ENCODE results near the gene ROS1.
A peak's percentile ranks its signal among the peaks of the same experiment; 100 is the strongest.
"Not testable (repeated sequence)": the region's sequence is repeated elsewhere in the genome, so short reads cannot be mapped to it uniquely, and the experiment has no call there.

Gene ROS1

DNA sequence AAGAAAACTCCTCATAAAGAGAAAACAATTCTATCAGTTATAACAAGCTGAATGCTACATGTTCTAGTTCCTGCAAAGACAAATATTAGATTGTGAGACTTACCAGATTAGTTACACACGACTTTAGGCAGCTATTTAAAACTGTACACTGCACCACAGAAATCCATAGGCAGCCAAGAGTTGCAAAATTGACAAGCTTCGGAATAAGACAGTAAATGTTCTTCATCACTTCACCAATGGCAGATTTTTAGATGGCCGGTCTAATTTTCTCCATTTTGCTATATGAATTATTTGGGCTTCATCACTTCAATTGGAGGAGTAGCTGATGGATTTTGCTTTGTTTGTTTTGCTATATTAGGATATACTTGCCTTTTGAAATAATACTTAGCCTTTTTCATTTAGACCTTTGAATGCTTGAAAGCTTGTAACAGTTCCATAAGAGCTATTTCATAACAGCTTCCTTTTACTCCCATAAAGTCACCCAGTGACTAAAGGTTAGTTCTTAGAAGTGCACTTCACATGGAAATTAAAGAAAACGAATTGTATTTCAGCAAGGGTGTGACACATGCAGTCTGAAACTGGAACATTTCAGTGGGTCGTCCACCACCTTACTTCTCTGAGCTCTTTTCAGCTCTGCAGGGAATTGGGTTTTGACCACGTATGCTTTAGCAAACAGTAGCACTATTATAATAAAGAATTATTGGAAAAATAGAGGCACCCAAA, at the start of gene ROS1:
TSS of gene ROS1 (minus strand) at position 512 of the 723 bp plus-strand sequence. CDS start at position 226, 286 bp downstream.
- DNase-seq (ENCODE audit: low spot score), result no peak

DNA sequence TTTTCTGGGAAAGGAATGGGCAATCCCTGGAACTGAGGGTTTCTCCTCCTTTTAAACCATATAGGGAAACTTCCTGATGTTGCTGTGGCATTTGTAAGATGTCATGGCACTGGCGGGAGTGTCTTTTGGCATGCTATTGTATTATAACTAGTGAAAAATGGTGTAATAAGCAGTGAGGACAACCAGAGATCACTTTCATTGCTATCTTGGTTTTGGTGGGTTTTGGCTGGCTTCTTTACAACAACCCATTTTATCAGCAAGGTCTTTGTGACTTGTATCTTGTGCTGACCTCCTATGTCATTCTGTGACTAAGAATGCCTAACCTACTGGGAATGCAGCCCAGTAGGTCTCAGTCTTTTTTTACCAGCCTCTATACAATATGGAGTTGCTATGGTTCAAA, 47.7 kb upstream of the ROS1 start:
- DNase-seq (ENCODE audit: low spot score), result no peak

DNA sequence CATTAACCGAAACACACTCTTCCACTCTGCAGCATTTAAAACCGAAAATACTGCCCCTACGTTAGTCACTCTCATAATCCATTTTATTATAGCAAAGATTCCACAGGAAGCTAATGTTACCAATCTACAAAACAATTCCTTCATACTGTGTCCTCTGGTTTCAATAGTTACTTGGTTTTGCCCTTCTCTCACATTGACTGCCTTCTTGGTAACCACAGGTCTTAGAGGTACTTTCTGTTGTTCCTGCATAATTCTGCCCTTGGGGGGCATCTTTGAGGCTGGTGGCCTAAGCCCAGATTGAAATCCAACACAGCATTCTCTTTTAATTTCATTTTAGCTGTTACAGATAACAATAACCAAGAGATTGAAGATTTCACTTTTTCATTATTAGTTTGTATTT, 46.9 kb upstream of the ROS1 start:
- no peak for DNase-seq (ENCODE audit: low spot score)

DNA sequence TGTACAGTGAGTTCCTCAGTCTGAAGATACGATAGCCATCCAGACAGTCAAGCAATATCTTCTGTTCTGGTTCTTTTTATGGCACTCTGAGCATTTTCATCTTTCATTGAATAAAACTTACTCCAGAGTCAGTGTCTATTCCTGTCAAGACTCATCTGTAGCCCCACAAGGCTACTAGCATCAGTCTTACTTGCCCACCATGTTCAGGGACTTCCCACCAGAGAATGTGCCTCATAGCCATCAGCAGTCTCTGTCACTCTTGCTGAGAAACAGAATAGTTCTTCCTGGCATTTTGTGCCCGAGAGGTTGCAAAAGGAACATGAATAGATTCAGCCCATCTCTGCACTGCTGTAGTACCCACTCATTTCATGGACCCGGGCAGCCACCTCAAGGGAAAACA, 44.0 kb upstream of the ROS1 start:
- no peak for DNase-seq (ENCODE audit: low spot score)

DNA sequence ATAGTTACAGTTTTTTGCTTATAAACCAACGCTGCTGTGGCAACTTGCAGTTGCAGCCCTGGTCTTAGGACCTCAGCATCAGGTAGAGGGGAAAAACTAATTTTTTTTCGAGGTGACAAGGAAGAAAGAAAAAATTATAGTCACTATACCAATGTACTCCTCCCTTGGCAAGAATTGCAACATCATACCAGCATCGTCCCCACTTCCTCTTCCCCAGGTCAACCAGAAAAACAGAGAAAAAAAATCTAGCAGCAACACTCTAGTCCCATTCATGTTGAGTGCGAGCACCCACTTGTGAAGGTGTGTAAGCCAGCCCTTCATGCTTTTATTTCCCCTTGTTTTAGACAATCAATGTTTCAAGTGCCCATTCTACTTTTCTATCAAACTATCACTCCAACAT, 43.6 kb upstream of the ROS1 start:
- no peak for DNase-seq (ENCODE audit: low spot score)

DNA sequence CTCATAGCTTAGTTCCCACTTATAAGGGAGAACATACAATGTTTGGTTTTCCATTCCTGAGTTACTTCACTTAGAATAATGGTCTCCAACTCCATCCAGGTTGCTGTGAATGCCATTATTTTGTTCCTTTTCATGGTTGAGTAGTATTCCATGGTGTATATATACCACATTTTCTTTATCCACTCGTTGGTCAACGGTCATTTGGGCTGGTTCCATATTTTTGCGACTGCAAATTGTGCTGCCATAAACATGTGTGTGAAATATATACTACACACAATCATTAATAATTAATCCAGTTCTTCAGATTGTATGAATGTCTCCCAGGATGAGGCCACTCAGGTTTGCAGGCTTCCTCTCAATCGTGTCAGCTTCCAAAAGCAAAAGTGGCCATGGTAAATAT, 42.8 kb upstream of the ROS1 start:
- not testable (repeated sequence) for DNase-seq (ENCODE audit: low spot score)

DNA sequence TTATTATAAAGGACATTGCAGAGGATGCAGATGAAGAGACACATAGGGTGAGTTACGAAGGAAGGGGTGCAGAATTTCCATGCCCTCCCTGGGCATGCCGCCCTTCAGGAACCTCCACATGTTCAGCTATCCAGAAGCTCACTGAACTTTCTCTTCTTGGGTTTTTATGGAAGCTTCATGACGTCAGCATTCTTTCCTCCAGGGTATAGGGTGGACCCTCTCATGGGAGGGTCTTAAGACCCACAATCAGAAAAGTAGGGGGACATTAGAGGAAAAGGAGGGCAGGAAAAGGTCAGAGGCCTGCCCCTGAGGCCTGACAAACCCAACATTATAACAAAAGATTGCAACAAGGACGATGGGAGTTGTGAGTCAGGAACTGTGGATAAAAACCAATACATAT, 42.1 kb upstream of the ROS1 start:
- no peak for DNase-seq (ENCODE audit: low spot score)

DNA sequence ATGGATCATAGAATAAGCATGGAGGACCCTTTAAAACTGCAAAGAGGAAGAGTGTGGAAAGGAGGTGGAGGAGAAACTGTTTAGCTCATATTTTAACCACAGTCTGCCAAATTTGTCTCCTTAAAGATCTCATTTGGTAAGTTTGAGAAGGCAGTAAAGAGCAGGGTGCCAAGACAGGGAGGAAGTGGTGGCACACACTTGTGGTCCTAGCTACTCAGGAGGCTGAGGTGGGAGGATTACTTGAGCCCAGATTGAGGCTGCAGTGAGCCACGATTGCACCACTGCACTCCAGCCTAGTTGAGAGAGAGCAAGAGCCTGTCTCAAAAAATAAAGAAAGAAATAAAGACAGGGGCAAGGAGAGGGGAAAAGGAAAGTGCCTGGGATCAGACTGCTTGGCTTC, 39.9 kb upstream of the ROS1 start:
- no peak for DNase-seq (ENCODE audit: low spot score)

DNA sequence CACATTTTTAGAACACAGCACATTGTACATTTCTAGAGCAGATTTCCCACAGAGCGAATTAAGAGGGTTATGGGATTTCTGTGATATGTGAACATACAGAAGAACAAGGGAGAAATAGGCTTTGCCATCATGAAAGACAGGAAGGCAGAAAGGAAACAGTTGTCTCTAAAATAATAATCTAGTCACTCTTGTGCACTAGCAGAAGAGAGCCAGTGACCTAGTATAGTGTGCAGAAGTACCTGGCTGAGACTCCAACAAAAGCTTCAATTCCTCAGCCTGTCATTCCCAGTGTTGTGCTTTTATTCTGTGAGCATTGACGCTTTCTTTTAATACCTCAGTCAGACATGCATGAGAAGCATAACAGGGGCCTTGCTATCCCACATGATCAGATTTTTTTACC, 39.0 kb upstream of the ROS1 start:
- DNase-seq (ENCODE audit: low spot score), result no peak

DNA sequence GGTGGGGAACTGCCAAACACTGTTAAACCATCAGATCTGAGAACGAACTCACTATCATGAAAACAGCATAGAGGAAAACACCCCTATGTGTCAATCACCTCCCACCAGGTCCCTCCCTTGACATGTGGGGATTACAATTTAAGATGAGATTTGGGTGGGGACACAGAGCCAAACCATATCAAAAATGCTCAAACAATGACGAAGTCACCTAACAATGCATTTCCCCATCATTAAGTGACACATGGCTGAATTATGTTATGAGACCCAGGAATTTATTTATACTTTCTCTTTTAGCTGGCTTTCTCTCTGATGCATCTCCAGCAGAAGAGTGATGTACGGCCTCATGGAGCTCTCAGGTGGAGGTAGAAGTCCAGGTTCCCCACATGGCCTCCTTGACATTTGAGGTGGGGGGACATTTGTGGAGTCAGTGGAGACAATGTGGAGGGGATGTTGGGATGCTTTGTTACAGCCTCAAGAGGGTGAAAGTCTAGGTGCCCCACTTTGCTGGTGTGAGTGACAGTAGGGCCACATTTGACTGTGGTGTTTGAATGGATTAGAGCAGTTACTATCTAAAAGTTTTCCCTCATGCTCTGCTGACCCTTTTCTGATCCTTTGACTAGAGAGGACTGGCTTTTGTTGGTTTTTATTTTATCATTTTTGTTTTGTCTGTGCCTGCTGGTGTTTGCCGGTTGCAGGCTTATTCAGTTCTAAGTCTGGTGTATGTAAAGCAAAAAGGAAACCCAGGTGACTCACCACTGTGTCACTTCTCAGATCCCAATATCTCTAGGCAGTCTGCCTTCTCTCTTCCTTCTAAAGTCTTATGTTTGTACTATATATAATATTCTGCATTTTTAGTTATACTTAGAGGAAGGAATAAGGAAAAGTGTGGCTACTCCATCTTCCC, 38.3 kb upstream of the ROS1 start:
- DNase-seq (ENCODE audit: low spot score), result no peak

DNA sequence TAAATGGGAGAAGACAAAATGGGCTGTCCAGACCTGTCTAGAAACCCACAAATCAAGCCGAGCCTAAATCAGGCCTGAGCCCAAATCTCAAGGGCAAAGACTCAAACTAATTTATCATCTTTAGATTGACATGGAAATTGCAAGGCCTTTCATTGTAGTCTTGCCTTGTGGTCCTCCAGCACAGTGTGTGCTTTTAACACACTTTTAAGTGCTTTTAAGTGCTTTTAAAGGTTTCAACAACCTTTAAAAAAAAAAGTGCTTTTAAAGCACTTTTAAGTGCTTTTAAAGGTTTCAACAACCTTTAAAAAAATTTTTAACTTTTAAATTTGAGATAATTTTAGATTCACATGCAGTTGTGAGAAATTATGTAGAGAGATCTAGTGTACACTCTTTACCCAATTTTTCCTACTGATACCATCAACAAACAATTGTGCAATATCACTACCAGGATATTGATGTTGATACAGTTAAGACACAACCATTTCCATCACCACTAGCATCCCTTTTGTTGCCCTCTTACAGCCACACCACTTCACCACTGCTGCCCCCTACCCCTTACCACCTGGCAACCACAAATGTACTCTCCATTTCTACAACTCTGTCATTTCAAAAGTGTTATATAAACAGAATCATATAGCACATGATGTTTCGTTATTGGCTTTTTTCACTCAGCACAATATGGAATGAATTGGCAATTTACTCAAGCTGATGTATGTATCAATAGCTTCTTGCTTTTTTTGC, 33.6 kb upstream of the ROS1 start:
- DNase-seq (ENCODE audit: low spot score), result no peak

DNA sequence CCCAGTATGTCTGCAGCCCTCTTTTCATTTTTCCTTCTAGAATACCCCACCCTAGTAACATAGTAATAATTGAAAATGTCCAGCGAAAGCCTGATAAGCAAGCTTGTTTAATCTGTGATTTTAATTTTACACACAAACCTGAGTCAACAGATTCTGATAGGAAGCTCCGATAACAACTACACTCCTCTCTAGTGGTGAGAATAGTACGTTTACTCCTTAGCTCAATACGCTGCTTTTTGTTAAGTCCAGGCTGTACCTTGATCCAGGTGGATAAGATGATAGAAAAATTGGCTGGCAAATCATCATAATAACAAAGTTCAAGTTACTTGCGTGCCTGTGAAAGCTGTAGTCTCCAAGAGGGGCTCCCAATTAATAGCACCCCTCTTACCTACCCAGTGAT, 31.3 kb upstream of the ROS1 start:
- DNase-seq (ENCODE audit: low spot score), result no peak

DNA sequence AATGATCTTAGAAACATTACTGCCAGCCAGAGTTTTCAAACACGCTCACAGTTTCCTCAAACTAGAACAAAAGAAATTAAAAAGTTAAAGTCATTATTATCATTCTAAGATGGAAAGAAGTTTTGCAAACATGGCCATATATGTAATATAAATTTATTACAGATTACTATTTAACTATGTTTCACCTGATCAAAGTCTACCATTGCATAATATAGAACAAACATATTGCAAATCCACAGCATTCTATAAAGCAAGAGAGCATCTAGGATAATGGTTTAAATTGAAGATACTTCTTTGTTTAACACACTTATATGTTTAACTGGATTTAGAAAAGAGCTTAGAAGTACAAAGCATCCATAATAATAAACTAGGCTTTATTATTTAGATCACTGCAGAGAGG, 30.5 kb upstream of the ROS1 start:
- no peak for DNase-seq (ENCODE audit: low spot score)

DNA sequence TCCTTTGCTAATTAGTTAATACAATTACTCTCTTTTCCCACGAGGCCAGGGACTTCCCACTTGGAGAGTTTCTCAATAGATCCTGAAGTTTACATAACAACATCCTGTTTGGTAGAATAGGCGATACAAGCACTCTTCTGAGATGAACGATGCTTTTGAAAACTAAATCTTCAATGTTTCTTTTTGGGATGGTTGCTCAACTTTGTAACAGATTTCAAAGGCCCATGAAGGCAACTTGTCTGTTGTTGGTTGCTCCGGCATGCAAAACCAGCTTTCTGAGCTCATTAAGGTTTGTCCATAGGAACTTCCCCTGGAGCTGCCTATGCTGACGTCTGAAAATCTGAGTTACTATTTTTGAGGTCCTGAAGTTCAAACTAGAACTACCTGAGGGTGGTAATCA, 25.9 kb upstream of the ROS1 start:
- DNase-seq (ENCODE audit: low spot score), result no peak

DNA sequence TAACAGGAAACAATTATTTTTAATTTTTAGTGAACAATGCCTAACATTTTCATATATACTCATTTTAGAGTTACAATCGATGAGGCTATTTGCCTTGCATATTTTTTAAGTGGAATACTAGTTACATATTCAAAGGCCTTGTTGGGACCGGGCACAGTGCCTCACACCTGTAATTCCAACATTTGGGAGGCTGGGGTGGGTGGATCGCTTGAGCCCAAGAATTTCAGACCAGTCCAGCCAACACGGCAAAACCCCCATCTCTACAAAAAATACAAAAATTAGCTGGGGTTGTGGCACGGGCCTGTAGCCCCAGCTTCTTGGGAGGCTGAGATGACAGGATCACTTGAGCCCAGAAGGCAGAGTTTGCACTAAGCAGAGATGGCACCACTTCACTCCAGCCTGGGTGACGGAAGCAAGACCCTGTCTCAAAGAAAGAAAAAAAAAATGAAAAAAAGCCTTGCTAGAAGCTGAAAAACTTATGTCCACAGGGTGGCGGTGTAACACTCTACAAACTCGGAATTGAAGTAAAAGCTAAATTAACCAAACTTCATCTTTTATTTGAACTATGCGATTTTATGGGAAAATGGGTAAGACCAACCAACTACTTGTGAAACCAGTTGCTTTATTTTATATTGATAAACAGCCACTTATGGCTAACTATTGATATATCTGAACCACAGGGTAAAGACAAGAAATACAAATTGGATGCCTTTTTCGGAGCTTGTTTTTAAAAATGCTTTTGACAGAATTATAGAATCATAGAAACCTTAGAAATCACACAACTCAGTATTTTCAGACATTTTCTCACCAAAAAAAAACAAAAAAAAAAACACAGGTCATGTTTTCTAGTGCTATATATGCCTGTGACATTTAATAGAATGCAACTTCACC, 24.1 kb upstream of the ROS1 start:
- peak; percentile 55 for DNase-seq (ENCODE audit: low spot score)

DNA sequence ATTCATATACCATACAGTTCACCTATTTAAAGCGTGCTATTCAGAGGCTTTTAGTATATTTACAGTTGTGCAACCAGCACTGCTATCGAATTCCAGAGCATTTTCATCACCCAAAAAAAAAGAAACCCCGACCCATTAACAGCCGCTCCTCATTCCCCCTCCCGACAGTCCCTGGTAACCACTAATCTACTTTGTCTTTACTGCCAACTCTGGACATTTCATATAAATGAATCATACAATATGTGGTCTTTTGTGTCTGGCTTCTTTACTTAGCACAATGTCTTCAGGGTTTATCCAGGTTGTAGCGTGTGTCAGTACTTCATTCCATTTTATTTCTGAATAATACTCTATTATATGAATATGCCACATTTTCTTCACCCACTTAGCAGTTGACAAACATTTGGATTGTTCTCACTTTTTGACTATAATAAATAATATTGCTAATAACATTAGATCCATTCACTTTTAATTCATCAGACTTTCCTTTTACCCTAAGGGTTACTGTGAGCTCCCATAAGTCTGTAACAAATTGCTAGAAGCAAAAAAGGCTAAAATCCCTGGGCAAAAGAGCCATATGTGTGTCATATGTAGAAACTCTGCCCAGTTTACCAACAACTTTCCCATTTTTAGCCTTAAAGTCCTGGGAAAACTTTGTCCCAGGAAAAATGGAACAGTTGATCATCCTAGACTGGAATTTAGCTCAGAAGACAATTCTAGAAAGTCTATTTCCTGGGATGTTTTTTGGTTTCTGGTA, 23.2 kb upstream of the ROS1 start:
- DNase-seq (ENCODE audit: low spot score), result no peak

DNA sequence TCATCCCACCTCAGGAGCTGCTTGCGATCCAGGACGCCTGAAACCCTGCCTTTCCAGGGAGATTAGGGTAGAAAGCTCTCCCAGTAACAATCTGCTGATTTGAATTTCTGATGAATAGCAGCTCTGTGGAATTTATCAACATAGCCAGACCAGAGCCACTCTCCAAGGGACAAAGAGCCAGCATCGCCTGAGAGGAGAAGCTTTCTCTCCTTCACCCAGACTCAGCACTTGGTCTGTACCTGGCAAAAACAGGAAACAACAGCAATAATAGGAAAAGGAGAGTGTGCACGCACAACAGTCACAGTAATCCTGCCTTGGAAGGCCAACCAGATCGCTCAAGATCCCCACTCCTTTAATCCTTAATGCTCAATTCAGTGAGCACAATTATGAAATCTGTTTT, 22.3 kb upstream of the ROS1 start:
- no peak for DNase-seq (ENCODE audit: low spot score)

DNA sequence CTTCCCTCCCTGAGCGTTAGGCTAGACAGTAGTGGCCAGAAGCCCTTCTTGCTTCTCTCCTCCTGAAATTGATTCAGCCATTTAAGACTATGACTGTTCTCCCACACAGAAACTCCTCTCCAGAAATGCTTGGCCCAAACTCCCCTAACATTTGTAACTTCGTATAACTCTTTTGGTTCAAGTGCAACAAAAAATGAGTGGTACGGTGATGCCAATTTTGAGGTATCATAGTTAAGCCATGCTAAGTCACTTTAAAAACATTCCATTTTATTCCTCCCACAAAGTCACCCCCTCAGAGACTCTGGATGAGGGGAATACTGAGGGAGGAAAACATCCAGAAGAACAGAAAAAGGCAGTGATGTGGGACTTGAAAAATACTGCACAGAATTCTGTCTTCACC, 21.1 kb upstream of the ROS1 start:
- no peak for DNase-seq (ENCODE audit: low spot score)

DNA sequence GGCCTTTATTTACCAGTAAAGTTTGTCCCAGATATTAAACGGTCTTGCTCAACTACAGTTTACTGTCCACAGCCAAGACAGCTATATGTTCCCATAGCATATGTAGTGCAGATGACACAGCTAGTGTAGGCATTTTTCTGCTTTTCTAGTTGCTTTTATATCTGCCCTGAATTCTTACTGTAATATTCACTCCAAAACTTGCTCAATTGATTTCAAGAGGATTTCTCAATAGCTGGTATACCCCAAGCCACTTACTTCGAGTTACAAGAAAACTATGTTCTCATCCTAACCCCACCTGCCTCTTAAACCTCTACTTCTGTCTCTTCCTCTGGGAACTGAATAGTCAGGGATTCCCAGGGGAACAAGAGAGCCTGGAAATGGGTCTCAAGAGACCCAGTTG, 18.9 kb upstream of the ROS1 start:
- DNase-seq (ENCODE audit: low spot score), result no peak

DNA sequence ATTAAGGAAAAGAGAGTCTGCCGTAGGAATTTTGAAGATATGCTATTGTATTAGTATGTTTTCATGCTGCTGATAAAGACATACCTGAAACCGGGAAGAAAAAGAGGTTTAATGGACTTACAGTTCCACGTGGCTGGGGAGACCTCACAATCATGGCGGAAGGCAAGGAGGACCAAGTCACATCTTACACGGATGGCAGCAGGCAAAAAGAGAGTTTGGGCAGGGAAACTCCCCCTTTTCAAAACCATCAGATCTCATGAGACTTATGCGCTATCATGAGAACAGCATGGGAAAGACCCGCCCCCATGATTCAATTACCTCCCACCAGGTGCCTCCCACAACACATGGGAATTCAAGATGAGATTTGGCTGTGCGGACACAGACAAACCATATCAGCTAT, 16.6 kb upstream of the ROS1 start:
- not testable (repeated sequence) for DNase-seq (ENCODE audit: low spot score)

DNA sequence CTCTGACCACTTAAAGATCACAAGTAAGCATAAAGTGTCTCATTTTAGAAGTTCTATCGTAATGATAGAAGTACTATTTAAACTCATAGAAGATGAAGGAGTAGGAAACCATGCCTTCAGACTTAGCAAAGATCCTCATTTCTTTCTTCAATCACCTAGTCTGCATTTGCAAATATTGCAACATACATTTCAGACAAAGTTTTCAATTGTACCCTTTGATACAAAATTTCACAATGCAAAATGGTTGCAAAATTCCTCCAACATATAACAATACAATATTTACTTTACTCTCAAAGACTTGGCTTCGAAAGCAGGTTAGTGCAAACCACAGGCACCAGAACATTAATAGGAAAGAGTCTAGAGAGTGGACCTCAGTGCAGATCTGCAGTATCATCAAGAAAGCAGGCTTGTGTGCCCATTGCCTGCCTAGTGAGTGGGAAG, 16.1 kb upstream of the ROS1 start:
- no peak for DNase-seq (ENCODE audit: low spot score)

Measured in ecto neural progenitor cell (in vitro differentiated cells).